Lower lobe of right lung (tissue), 2 donors: ENCODE measurements around the gene STRA8. TPM values are rescaled to one million over a fixed set of nuclear protein-coding genes. Genes with fewer than 3 reads are reported as not detected.

Source experiments
- ATAC-seq, 2 donors: fragments of 200-7000 bp; cut with Tn5 transposase; one replicate each; pipeline ENCODE4 v1.9.1; 2020 to 2022; ENCODE audit warnings: mild to moderate bottlenecking in 2 of 2, moderate library complexity in 2 of 2
- DNase-seq: peaks from one replicate; pipeline ENCODE4 v3.0.0-alpha.2; 2020
- H3K27ac ChIP-seq: fragments of 200-600 bp; one replicate; pipeline ENCODE4 v1.8.0; 2022
- H3K27me3 ChIP-seq: fragments of 200-600 bp; one replicate; pipeline ENCODE4 v1.8.0; 2022; ENCODE audit warnings: low read depth
- H3K36me3 ChIP-seq: fragments of 200-600 bp; one replicate; pipeline ENCODE4 v1.8.0; 2022; ENCODE audit warnings: mild to moderate bottlenecking
- H3K4me1 ChIP-seq: fragments of 200-600 bp; one replicate; pipeline ENCODE4 v1.8.0; 2022
- H3K4me3 ChIP-seq: fragments of 200-600 bp; one replicate; pipeline ENCODE4 v1.8.0; 2022; ENCODE audit warnings: mild to moderate bottlenecking
- H3K9me3 ChIP-seq: fragments of 200-600 bp; one replicate; pipeline ENCODE4 v1.8.0; 2022
- CTCF ChIP-seq: fragments of 200-600 bp; IDR thresholded peaks from one replicate; pipeline ENCODE4 v1.8.0; 2022; ENCODE audit warnings: antibody characterized with exemption, mild to moderate bottlenecking
- intact Hi-C: fragments of 100-400 bp; cut with DNase I; formaldehyde crosslinking; loops from one replicate; pipeline ENCODE4 v1.11.0; 2022
- total RNA-seq: library from RNA; stranded (reverse); fragmentation: NEBNext Ultra II Directional; extraction: Animal tissue kit (Norgen Biotek cat#: 25700); gene quantifications from one replicate; pipeline ENCODE4 v1.2.1, GENCODE V29; 2021
- donor health status: DM: no; HTN: yes; CAD: no; lungs with severe emphysema.

Gene STRA8
- total RNA-seq, 1 donor from 2014 or later = not detected

GRCh38 chr7:135188298-135188984 is 45.2 kb upstream of the STRA8 start:
- intact Hi-C loops = no loop called here
- Histone ChIP-seq H3K27ac (no peak overlapping the region), H3K9me3 (no peaks in the 10 kb centered on the region), H3K4me3 (no peak overlapping the region), H3K27me3 (no peaks in the 10 kb centered on the region), H3K36me3 (peaks cover 100% of the 10 kb centered on the region), H3K4me1 (no peaks in the 10 kb centered on the region)
- DNase-seq (no peak), ATAC-seq (no peak)
- no peak for TF ChIP-seq CTCF

- ATAC-seq = peak in 1 of 2 donors; percentile 56
- intact Hi-C loops = no loop called here
- H3K36me3 ChIP-seq = peaks cover 100% of the 10 kb centered on the region
- no peak for TF ChIP-seq CTCF
- no peak overlapping the region for H3K4me3 ChIP-seq
- no peak overlapping the region for H3K27ac ChIP-seq
- no peak for DNase-seq
- H3K9me3 ChIP-seq = no peaks in the 10 kb centered on the region
- H3K4me1 ChIP-seq = no peaks in the 10 kb centered on the region
- H3K27me3 ChIP-seq = no peaks in the 10 kb centered on the region
Observed at GRCh38 chr7:135189221-135189662, 44.4 kb upstream of the STRA8 start.

- no peak for ATAC-seq
Observed at GRCh38 chr7:135189961-135190360, 43.7 kb upstream of the STRA8 start.

DNA sequence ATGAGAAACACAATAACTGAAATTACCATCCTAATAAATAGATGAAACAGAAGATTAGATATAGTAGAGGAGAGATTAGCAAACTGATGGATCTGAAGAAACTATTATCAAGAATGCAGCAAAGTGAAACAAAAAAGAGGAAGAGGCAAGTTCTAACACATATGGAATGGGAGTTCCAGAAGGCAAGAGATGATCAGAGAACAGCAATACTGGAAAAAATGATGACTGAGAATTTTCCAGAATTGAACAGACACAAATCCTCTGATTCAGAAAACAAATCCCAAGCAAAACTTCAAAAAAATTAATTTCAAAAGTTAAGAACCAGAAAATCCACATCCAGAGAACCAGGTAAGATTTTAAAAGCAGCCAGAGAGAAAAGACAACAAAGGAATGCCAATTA is 42.9 kb upstream of the STRA8 start:
- Histone ChIP-seq H3K27me3 (no peaks in the 10 kb centered on the region), H3K36me3 (peaks cover 100% of the 10 kb centered on the region), H3K9me3 (no peaks in the 10 kb centered on the region), H3K27ac (no peak overlapping the region), H3K4me1 (no peaks in the 10 kb centered on the region), H3K4me3 (no peak overlapping the region)
- ATAC-seq (no peak), DNase-seq (no peak)
- intact Hi-C loops = no loop called here
- TF ChIP-seq CTCF = no peak

More at GRCh38 chr7:135189961-135190360, 43.7 kb upstream of the STRA8 start:
- DNase-seq = no peak
- intact Hi-C loops = no loop called here
- Histone ChIP-seq H3K4me3 (no peak overlapping the region), H3K36me3 (peaks cover 100% of the 10 kb centered on the region), H3K27ac (no peak overlapping the region), H3K4me1 (no peaks in the 10 kb centered on the region), H3K27me3 (no peaks in the 10 kb centered on the region), H3K9me3 (no peaks in the 10 kb centered on the region)
- TF ChIP-seq CTCF = no peak

DNA sequence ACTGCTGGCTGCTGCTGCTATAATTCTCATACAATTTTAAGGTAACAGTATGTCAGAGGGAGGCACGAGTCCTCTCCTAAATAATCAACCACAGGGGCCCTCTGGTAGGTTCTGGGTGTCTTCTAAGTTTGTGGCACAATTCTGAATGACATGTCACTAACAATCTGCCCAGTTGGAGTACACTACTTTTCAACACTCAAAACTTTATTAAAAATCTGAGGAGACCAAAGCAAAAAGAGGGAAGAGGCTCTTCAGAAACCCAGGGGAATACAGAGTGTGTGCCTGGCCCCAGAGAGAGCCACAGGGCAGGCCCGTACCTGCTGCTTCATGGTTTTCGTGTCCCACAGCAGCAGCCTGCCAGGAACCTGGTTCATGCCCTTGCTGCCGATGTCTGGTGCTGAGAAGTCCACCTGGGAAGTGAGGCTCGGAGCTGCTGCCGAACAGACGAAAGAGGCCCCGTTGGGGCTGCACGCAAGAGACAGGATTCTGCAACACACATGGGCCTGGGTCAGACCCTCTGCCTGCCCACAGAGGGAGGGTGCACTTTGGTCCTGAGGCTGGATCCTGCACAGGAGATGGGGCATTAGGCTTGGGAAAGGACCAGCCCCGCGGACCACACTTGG is 40.6 kb upstream of the STRA8 start:
- Histone ChIP-seq H3K36me3 (peaks cover 100% of the 10 kb centered on the region), H3K4me3 (no peak overlapping the region), H3K27me3 (no peaks in the 10 kb centered on the region), H3K27ac (no peak overlapping the region), H3K4me1 (no peaks in the 10 kb centered on the region), H3K9me3 (no peaks in the 10 kb centered on the region)
- no peak for TF ChIP-seq CTCF
- ATAC-seq = no peak
- DNase-seq = no peak
- intact Hi-C loops = no loop called here
